ENCODE results near the gene PPP1R15B. TPM values are rescaled to one million over a fixed set of nuclear protein-coding genes. Genes with fewer than 3 reads are reported as not detected.

The PPP1R15B gene
- total RNA-seq, 4 donors from 2014 or later, result 33.8 to 90.5 (median 72.3) TPM

DNA sequence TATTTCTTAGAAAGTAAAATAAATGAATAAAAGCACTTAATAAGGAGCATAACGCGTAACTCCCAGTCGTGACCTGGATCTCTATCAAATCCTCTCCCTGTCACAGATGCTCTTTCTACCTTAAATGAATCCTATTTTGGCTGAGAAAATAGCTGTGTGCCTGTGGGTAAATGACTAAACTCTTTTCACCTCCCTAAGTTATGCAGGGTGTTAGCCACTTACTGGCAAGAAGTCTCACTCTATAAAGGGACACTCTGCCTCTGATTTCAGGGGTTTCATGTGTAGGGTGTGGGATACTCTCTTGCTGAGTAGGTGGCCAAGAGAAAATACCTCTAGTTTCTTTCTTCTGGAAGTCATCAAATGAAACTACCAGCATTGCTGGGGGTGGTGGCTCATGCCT lies 24.3 kb upstream of the PPP1R15B start:
- Histone ChIP-seq H3K36me3 (peaks cover 0 to 89% (median 0%) of the 10 kb centered on the region in 3 donors), H3K4me3 (no peak overlapping the region), H3K27me3 (no peaks in the 10 kb centered on the region), H3K9me3 (no peaks in the 10 kb centered on the region), H3K4me1 (no peaks in the 10 kb centered on the region), H3K27ac (peak overlapping the region in 1 of 4 donors; percentile 32)
- no peak for DNase-seq
- TF ChIP-seq POLR2A (IDR thresholded peaks at IDR 0.05), result no peak
- TF ChIP-seq, protein P1, sequence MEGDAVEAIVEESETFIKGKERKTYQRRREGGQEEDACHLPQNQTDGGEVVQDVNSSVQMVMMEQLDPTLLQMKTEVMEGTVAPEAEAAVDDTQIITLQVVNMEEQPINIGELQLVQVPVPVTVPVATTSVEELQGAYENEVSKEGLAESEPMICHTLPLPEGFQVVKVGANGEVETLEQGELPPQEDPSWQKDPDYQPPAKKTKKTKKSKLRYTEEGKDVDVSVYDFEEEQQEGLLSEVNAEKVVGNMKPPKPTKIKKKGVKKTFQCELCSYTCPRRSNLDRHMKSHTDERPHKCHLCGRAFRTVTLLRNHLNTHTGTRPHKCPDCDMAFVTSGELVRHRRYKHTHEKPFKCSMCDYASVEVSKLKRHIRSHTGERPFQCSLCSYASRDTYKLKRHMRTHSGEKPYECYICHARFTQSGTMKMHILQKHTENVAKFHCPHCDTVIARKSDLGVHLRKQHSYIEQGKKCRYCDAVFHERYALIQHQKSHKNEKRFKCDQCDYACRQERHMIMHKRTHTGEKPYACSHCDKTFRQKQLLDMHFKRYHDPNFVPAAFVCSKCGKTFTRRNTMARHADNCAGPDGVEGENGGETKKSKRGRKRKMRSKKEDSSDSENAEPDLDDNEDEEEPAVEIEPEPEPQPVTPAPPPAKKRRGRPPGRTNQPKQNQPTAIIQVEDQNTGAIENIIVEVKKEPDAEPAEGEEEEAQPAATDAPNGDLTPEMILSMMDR (IDR thresholded peaks at IDR 0.05), result no peak

DNA sequence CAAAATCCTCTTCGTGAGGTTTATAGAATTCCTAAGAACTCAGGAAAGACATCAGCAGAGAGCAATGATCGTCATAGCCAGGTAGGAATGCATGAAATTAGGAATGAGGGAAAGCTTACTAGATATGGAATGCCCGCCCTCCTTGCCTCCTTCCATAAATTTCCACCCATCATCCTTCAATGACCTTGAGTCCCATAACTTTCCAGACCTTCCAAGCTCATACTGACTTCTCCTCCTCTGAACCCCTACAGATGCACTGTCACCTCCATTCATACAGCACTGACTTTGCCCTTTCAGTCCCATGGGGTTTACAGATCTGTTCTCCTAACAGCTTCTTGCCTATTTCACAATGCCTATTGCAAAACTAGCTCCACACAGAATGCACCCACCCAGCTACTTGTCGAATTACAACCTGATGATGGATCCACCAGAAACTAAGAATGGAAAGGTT lies 23.8 kb upstream of the PPP1R15B start:
- H3K4me1 ChIP-seq, result no peaks in the 10 kb centered on the region
- no peaks in the 10 kb centered on the region for H3K27me3 ChIP-seq
- TF ChIP-seq POLR2A (IDR thresholded peaks at IDR 0.05), result no peak
- TF ChIP-seq, protein P1 (IDR thresholded peaks at IDR 0.05), result no peak
- H3K27ac ChIP-seq, result no peak overlapping the region
- no peaks in the 10 kb centered on the region for H3K9me3 ChIP-seq
- H3K36me3 ChIP-seq, result peaks cover 0 to 89% (median 0%) of the 10 kb centered on the region in 3 donors
- no peak for DNase-seq
- H3K4me3 ChIP-seq, result no peak overlapping the region

DNA sequence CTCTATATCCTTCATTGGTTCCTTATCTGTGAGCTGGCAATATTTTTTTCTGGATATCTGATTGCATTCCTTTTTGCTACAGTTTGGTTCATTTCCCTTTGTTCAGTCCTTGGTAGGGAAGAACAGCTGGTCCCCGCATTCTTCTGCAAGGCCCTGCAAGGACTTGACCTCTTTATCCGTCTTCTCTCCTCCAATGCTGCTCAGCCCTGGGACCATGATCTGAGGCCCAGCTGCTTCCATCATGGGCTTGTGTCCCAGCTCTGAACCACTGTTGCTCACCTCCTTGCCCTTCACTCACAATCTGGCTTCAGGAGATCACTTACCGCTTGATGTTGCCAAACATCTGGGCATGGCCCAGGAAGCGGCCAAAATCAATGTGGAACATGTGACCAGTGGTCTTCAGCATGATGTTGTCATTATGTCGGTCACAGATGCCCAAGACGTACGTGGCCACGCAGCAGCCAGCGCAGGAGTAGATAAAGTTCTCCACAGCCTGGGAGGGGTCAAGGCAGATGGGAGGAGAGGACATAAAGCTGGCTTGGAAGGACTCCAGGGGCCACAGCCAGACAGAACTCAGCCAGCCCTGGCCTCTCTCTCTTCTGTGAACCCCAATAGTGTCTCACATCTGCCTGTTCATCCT lies 22.6 kb upstream of the PPP1R15B start:
- Histone ChIP-seq H3K36me3 (peaks cover 0 to 88% (median 0%) of the 10 kb centered on the region in 3 donors), H3K27ac (no peak overlapping the region)

DNA sequence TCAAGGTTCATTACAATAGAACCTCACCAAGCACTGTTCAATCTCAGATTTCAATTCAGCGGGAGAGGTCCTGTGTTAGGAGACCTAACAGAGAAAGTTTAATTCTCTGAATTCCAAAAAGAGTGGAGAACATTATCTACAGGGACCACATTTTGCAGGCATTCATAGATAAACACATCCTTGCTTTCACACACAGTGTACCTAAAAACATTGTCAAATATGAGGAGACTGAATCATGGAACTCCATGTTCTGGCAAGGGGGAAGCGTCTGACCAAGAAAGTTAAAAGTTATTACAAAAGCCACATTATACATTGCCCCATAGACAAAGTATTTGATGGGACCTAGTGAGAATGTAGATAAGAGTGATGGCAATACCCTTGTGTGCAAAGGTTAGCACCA lies 21.1 kb upstream of the PPP1R15B start:
- Histone ChIP-seq H3K9me3 (no peaks in the 10 kb centered on the region), H3K4me1 (no peaks in the 10 kb centered on the region), H3K27ac (no peak overlapping the region), H3K36me3 (peaks cover 0 to 88% (median 0%) of the 10 kb centered on the region in 3 donors), H3K4me3 (no peak overlapping the region), H3K27me3 (no peaks in the 10 kb centered on the region)
- TF ChIP-seq POLR2A (IDR thresholded peaks at IDR 0.05), result no peak
- TF ChIP-seq, protein P1 (IDR thresholded peaks at IDR 0.05), result no peak
- no peak for DNase-seq

More for the DNA sequence above, 22.6 kb upstream of the PPP1R15B start:
- H3K4me3 ChIP-seq, result no peak overlapping the region
- H3K27me3 ChIP-seq, result no peaks in the 10 kb centered on the region
- no peak for DNase-seq
- no peaks in the 10 kb centered on the region for H3K9me3 ChIP-seq
- no peak for TF ChIP-seq POLR2A (IDR thresholded peaks at IDR 0.05)
- TF ChIP-seq, protein P1 (IDR thresholded peaks at IDR 0.05), result no peak
- H3K4me1 ChIP-seq, result no peaks in the 10 kb centered on the region

DNA sequence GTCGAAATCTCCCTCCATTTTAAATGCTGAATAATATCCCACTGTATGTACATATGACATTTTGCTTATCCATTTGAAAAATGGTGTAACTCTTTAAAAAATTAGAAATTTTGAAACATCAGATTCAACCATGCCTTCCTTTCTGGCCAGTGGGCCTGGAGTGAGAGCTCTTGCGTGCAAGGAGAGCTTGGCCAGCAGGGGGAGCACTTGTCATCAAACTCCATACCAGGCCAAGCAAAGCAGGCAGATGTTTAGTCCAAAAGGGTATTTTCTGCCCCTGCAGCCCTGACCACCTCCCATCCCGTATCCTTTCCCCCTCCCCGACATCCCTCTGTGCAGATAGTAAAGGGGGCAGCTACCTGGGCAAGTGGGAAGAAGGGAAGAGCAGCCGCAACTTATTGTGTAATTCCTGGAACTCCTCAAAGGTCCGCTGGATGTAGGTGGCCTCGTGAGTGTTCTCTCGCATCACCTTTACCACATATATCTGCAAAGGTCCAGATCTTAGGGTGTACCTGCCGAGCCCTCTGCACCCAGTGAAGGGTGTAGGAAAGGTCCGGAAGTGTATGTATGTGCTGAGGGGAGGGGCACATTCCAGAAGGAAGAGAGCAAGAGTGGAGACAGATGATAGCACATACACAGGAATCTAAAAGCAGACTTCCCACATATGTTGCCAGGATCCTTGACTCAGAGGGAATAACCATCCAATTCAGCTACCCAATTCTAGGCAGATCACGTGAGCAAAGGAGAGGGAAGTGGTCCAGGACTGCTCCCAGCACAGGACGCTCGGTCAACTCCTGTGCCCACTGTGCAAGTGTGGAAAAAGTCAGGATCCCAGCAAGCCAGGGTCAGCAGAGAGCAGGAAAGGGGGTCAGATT lies 19.9 kb upstream of the PPP1R15B start:
- Histone ChIP-seq H3K4me3 (no peak overlapping the region), H3K27me3 (no peaks in the 10 kb centered on the region), H3K9me3 (no peaks in the 10 kb centered on the region), H3K36me3 (peaks cover 0 to 88% (median 4%) of the 10 kb centered on the region in 3 donors), H3K27ac (no peak overlapping the region), H3K4me1 (no peaks in the 10 kb centered on the region)
- peak; percentile 83 to 93 (median 87) for DNase-seq
- TF ChIP-seq, protein P1 (IDR thresholded peaks at IDR 0.05), result peak; percentile 77 to 89 (median 82)
- no peak for TF ChIP-seq POLR2A (IDR thresholded peaks at IDR 0.05)
